Stimulated activated CD8-positive, alpha-beta memory T cell treated with anti-CD3 and anti-CD28 coated beads, Interleukin-7, amount 100 ng/mL, for 24 hours (primary cell): ENCODE measurements around the gene ARFGAP3.
"Not testable (repeated sequence)": the region's sequence is repeated elsewhere in the genome, so short reads cannot be mapped to it uniquely, and the experiment has no call there.

ENCODE experiments used
- DNase-seq: peaks from one replicate; pipeline ENCODE4 v3.0.0-alpha.2; 2020; ENCODE audit warnings: low read depth

Gene ARFGAP3

DNA sequence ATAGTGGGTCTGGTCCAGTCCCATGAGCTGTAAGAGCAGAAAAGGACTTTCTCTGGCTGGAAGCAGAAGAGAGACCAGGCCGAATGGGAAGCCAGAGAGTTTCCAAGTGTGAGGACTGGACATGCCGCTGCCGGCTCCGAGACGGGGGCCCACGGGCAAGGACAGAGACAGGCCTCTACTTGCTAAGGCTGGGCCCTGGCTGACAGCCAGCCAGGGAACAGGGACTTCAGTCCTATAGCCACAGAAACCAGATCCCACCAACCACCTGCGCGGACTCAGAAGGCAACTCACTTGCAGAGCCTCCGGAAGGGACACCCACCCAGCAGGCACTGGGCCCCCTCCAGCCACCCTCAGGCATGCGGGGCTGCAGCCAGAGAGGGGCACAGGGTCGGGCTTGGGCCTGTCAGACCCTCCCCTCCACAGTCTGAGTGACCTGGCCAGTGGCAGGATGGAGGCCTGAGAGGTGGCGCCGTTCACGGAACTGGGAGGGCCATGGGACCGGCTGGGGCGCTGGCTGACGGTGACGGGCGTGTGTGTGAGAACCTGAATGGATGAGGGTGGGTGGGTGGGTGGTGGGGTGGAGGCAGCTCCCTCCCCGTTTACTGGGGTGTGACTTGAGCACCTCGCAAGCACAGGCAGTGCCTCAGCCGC is 88.6 kb downstream of the ARFGAP3 start:
- no peak for DNase-seq

GRCh38 chr22:42766860-42767259 is 90.2 kb downstream of the ARFGAP3 start:
- DNase-seq, result no peak

DNA sequence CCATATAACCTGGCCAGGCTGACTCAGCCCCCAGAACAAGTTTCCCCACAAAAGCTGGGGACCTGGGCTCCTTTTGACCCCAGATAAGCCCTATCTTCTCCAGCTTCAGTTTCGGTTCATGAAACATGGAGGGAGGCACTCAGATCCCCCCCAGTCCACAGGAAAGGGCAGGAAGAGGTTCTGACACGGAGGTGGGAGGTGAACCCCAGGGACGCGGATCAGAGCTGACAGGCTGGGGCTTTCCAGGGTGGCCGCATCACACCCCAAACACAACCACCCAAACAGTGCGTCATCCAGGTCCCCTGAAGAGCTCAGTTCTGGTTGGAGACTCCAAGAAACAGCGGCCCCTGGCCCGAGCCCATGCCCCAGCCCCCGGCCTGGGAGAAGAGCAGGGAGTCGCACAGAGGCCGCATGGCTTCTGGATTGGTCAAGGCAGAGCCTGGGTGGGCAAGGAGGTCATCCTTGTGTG is 92.1 kb downstream of the ARFGAP3 start:
- DNase-seq, result no peak

DNA sequence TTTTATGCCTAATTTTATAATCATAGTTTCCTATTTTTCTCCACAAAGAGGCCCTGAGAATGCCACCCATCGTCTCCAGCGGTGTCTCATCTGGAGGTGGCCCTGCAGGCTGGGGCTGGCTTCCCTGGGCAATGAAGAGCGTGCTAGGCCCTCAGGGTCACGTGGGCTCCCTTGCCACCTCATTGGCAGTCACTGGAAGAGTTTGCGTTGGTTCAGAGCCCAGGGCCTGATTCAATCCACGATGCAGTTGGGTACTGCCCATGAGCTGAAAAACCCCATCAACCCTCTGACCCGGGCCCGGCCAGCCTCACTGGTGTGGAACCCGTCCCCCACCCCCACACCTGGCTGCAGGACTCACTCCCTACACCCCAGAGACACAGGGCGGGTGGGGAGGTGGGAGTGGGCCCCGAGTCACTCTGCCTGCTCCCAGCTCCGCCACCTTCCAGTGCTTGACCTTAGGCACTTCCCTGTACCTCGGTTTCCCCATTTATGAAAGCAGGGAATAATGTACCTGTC is 93.0 kb downstream of the ARFGAP3 start:
- DNase-seq, result no peak

DNA sequence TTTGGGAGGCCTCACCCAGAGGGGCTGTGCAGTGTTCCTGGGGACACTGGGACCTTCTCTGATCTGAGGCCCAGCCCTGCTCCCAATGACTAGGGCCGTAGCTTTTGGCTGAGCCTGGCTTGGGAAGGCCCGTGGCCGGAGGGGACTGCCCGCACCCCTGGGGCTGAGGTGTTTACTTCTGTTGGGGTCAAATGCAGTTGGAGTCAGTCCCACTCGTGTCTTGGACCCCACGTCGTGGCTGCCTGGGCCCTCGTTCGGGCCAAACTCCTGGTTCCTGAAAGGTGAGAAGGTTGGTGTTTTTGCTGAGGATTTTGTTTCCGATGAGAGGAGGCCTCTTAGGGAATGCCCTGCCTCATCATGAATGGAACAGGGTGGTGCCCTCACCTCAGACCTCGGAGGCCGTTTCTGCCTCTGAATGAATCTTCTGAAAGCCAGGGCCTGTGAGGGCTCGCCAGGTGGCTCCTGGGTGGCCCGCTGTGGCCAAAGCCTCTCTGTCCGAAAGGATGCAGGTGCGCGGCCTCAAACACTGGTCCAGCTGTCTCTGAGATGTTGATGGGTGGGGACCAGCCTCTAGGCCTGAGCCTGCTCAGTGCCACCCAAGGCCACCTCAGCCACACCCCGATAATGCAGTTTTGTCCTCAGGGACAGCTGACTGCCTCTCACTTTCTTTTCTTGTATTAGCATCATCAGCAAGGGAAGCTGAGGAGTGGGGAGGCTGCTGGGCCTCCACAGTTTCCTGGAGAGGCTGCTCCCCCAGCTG is 96.1 kb downstream of the ARFGAP3 start:
- no peak for DNase-seq

- no peak for DNase-seq
Measured at GRCh38 chr22:42758931-42759629, 98.0 kb downstream of the ARFGAP3 start.

- not testable (repeated sequence) for DNase-seq
Measured at GRCh38 chr22:42755553-42755952, 101.5 kb downstream of the ARFGAP3 start.

- not testable (repeated sequence) for DNase-seq
Measured at GRCh38 chr22:42755121-42755520, 102.0 kb downstream of the ARFGAP3 start.

DNA sequence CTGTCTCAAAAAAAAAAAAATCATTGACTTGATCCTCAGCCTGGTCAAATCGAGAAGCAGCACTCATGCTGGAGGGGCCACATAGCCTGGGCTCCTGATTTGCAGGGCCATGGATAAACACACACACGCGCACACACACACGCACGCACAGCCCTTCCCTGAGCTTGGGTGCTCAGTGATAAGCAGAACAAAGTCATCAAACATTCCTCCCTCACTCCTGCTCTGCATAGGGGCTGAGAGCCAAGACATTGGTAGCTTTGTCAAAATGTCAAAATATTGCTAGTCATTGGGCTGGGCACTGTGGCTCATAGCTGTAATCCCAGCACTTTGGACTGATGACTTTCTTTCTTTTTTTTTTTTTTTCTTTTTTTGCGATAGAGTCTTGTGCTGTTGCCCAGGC is 102.4 kb downstream of the ARFGAP3 start:
- no peak for DNase-seq

- DNase-seq, result no peak
Measured at GRCh38 chr22:42752912-42753311, 104.2 kb downstream of the ARFGAP3 start.

DNA sequence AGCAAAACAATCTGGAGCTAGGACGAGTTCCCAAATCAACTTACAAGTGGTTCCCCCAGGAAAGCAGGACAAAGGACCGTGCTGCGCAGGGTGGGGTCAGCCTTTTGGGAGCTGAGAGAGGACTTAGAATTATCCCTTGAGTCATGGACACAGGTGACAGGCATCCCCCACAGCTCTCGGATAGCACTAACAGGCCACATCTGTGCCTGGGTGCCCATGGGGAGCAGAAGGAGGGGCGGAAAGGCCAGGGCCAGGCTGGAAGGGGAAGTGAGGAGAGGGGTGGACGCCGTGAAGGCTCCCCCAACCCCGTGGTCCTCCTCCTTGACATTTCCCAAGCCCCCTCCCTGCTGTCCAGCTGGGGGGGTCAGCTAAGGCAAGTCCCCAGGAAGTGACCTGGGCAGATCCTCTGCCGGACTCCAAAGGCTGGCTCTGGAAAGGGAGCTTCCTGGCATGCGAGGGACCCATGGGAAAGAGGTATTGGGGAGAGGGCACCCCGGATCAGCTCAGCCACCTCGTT is 104.8 kb downstream of the ARFGAP3 start:
- no peak for DNase-seq

- not testable (repeated sequence) for DNase-seq
Measured at GRCh38 chr22:42750421-42750820, 106.7 kb downstream of the ARFGAP3 start.

DNA sequence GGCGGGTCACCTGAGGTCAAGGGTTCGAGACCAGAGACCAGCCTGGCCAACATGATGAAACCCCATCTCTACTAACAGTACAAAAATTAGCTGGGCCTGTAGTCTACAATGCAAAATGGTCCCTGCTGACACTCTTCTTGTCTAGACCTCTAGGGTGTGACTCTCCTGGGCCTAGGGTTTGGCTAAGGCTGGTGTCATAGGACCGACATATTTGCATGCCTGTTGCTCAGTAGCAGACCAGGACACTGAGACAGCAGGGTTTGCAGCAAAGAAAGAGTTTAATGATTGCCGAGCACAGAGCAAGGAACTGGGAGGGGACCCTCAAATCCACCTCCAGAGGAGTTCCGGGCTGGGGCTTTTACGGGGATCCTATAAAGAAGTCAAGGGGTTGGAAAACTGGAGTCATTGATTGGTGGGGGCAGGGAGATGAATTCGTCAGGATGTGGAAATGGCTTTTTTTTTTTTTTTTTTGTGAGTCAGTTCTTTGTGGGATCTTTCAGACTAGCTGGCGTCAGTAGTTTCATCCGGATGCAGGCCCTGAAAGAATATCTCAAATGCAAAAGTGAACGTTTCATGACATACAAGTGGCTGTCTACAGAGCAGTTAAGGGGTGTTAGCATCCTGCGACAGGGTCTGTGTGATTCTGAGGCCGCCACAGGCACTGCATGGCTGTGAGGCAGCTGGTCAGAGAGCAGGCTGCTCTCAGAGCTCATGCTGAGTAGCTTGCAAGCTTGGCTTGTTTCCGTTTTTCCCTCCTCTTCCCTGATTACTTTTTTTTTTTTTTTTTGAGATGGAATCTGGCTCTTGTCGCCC is 109.2 kb downstream of the ARFGAP3 start:
- DNase-seq, result no peak
